ENCODE measurements around the gene PRDM15.

Gene PRDM15

GRCh38 chr21:41774467-41775148, 104.5 kb downstream of the PRDM15 start:
- DNase-seq: no peak

GRCh38 chr21:41772351-41773080, 106.6 kb downstream of the PRDM15 start:
- no peak for DNase-seq

- no peak for DNase-seq
Measured at GRCh38 chr21:41771625-41771945, 107.6 kb downstream of the PRDM15 start.

- no peak for DNase-seq
Measured at GRCh38 chr21:41770901-41771624, 108.1 kb downstream of the PRDM15 start.

DNA sequence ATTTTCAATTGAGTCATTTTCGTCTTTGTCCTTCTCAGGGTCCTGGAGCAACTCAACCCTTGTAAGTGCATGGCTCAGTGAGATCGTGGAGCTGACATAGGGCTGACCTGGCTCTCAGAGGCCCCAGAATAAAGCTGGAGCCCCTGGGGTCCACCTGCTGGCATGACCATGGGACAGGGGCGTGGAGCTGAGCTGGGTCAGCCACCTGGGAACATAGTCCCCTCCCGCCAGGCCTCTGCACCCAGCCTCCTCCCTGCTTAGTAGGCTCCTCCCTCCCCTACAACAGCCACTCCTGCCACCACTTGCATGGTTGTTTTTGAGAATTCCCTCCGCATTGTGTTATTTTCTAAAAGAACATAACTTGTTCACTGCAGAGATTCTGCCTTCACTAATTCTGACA, 109.2 kb downstream of the PRDM15 start:
- DNase-seq: no peak

- DNase-seq: no peak
Measured at GRCh38 chr21:41769521-41769920, 109.6 kb downstream of the PRDM15 start.

DNA sequence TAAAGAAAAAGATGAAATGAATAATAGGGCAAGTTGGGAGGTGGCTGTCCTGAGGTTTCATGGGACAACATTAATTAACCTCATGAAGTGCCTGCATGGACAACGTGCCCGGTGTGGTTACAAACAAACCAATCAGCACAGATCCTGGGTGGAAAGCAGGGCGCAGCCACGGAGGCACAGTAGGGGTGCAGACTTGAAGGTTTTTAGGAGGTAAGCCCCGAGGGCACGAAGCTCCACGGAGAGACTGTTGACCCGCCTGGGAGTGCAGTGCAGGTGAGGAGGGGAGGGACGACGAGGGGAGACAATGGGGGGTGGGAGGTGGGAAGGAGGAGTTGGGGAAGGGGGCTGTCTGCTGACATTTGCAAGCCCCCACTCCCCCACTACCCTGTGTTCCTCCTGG, 110.0 kb downstream of the PRDM15 start:
- DNase-seq: no peak

DNA sequence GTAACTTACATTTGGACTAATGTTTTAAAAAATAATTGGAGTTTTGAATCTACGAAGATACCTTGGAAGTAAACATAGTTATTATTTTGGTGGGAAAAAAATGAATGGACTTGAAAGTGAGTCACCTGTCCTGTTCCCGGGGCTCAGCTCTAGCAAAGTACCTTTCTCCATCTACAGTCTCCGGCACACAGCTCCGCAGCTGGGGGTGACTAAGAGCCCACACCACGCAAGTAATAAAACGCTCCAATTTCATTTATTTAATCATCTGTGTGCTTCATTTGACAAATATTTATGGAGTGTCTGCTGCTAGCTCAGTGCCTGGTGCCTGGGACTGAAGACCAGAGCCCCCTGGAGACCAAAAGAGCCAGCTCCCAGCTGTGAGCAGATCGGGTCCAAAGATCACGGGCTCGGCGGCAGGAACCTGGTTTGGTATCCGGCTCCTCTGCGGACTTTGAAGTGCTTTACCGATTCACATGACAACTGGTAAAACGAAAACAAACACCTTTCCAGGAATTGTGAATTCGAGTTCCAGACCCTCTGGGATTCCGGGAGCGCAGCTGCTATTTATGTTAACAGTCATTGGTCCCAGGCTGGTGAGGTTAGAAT, 110.6 kb downstream of the PRDM15 start:
- DNase-seq: no peak

GRCh38 chr21:41767606-41768436, 111.3 kb downstream of the PRDM15 start:
- DNase-seq: no peak

GRCh38 chr21:41766883-41767605, 112.1 kb downstream of the PRDM15 start, which contains the start of gene RIPK4:
RIPK4 (minus strand) TSS chr21:41767052; CDS start chr21:41767041, 11 bp downstream.
- peak; percentile 84 for DNase-seq

- no peak for DNase-seq
Measured at GRCh38 chr21:41765973-41766882, 112.9 kb downstream of the PRDM15 start.

- DNase-seq: no peak
Measured at GRCh38 chr21:41765420-41765821, 113.7 kb downstream of the PRDM15 start.

- DNase-seq: no peak
Measured at GRCh38 chr21:41764558-41765419, 114.4 kb downstream of the PRDM15 start.

- DNase-seq: no peak
Measured at GRCh38 chr21:41763996-41764395, 115.1 kb downstream of the PRDM15 start.

DNA sequence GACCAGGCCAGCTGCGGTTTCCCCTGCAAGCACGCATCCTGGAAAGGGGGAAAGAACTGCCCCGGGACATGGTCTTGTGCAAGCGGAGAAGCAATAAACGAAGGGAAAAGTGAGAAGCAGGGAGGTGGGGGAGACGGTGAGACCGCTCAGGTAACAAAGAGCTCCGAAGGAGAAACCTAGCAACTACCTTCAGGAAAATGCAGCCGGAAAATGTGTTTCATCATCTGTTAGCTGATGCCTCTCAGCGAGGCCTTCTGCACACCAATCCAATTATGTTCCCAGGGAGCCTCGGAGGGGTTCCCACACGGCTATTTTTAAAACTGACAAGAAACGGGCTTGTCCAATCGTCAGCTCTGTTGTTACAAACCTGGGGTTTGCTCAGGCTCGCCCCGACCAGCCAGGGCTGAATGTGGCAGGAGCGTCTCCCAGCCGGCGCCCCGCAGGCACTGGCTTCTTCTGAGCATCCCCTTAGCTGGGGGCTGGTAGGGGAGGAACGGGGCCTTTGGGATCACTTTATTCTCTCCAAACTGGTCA, 115.7 kb downstream of the PRDM15 start:
- no peak for DNase-seq

DNA sequence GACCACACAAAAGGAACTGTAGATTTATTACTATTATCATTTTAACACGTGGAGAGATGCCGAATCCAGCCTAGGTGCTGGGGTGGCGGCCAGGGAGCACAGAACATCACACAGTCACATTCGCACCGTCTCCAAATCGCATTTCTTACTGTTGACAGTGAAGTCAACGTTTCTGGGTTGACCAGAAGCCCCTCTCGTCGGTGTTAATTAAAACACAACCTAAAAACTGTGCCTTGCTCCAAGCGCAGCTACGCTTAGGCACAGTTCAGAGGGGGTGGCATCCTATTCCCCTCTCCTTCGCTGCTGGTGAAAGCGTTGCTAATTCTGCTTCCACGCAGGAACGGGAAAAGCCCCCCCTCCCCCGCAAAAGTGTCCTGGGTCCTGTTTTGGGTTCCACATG, 116.4 kb downstream of the PRDM15 start:
- DNase-seq: no peak

GRCh38 chr21:41761934-41762635, 117.1 kb downstream of the PRDM15 start:
- DNase-seq: no peak

DNA sequence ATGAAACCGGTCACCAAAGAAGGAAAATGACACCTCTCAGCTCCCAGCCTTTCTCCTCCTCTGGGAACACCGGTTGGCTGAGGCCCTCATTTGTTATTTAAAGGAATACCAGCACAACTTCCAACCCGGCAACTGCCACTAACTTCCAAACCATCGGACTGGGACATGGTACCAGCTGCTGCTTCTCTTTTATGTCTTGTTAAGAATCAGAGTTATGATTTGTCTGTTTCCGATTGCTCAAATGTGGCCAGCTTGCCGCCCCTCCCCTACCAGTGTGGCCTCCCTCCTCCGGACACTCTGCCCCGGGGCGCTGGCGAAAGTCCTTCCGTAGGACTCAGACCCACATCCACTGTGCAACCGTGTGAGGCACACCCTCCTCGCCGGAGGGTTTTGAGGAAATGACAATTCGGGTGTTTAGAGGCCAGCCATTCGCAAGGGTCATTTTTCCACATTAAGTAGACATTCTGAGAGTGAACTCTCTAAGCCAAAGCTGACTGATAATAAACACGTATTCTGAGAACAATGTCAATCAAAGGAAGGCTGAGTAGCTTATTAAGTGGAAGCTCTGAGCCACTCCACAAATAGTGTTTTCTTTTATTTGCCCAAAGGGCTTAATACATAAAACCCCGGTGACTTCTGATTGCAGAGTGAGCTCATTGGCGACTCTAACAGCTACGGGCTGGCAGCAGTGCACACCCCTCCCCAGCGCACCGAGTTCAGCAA, 117.8 kb downstream of the PRDM15 start:
- no peak for DNase-seq

All from 8988T (cell line).